Liver (tissue), 1 donor: Measurements from ENCODE around the gene PPP1R3A.

Source experiments
- SP1 ChIP-seq: IDR thresholded peaks from 2 replicates; pipeline ENCODE4 v1.6.1; 2018; ENCODE audit warnings: antibody characterized with exemption, mild to moderate bottlenecking
- TAF1 ChIP-seq: conservative IDR thresholded peaks from 2 replicates; pipeline ENCODE4 v1.6.1; 2016; ENCODE audit warnings: antibody characterized with exemption, mild to moderate bottlenecking
- donor health status: healthy.

DNA sequence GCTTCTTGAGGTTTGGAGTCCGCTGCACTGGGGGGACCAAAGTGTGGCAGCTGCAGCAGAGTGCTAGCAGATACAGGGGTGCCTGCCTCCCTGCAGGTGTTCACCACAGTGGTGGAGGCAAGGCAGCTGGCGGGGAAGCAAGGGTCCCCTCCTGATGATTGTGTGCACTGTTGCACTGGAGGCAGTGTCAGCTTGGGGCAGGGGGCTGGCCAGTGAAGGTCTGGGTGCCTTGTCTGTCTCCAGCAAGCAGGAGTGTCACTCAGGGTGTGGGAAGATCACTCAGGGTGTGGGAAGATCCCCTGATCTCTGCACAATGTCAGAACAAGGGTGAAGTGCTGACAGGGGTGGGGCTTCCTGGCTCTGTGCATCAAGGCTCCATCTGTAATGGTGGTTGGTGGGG is 36.3 kb upstream of the PPP1R3A start:
- no peak for TF ChIP-seq SP1
- no peak for TF ChIP-seq TAF1
